H1 (cell line): ENCODE results near the gene HIPK1. TPM values are rescaled to one million over a fixed set of nuclear protein-coding genes. Genes with fewer than 3 reads are reported as not detected.

Experiments used
- CTCF ChIA-PET: fragments of 300-600 bp; sonication (Branson Sonifier 250); formaldehyde crosslinking; loops from one replicate; lab custom pipeline; 2021; ENCODE audit not compliant: partially characterized antibody; lab: Charles Lee
- POLR2A ChIA-PET: fragments of 300-600 bp; sonication (Branson Sonifier 250); formaldehyde crosslinking; loops from one replicate; lab custom pipeline; 2021; ENCODE audit warnings: inconsistent platforms; ENCODE audit not compliant: partially characterized antibody; lab: Charles Lee
- DNase-seq, 2 experiments: peaks; one replicate each; pipeline versions ENCODE4 v3.0.0 to v3.0.0-alpha.2; 2010 to 2022; ENCODE audit warnings: low spot score in 2 of 2, low read depth in 1 of 2, mixed read lengths in 1 of 2
- FAIRE-seq: peaks from 2 replicates; lab custom pipeline; 2011; peaks lifted over from hg19 to GRCh38; lab: Jason Lieb, UNC
- H2AFZ ChIP-seq: 2 replicates; pipeline ENCODE4 v1.8.1; 2012; ENCODE audit warnings: low read length, inconsistent platforms
- H2AK5ac ChIP-seq: 2 replicates; pipeline ENCODE4 v1.6.1; 2013; ENCODE audit warnings: low read depth, low read length
- H2BK120ac ChIP-seq: replicated peaks from 2 replicates; pipeline ENCODE3; 2013; ENCODE audit warnings: low read depth, low read length, inconsistent platforms
- H2BK12ac ChIP-seq: 2 replicates; pipeline ENCODE4 v1.6.1; 2013; ENCODE audit warnings: low read depth, low read length
- H2BK15ac ChIP-seq: 2 replicates; pipeline ENCODE4 v1.6.1; 2013; ENCODE audit warnings: low read length
- H2BK20ac ChIP-seq: 2 replicates; pipeline ENCODE4 v1.6.1; 2013; ENCODE audit warnings: low read length
- H2BK5ac ChIP-seq: 2 replicates; pipeline ENCODE4 v1.6.1; 2013; ENCODE audit warnings: low read depth, low read length
- H3K14ac ChIP-seq: 2 replicates; pipeline ENCODE4 v1.6.1; 2013; ENCODE audit warnings: inconsistent platforms; ENCODE audit not compliant: insufficient read length
- H3K18ac ChIP-seq: 2 replicates; pipeline ENCODE4 v1.6.1; 2013; ENCODE audit warnings: low read length; ENCODE audit errors: extremely low read depth
- H3K23ac ChIP-seq: 2 replicates; pipeline ENCODE4 v1.6.1; 2013; ENCODE audit warnings: inconsistent platforms; ENCODE audit not compliant: insufficient read length
- H3K23me2 ChIP-seq: 2 replicates; pipeline ENCODE4 v1.6.1; 2013; ENCODE audit warnings: low read depth, low read length
- H3K27ac ChIP-seq: 2 replicates; pipeline ENCODE4 v1.6.1; 2011; ENCODE audit warnings: low read depth, low read length, inconsistent platforms
- H3K27me3 ChIP-seq, 4 experiments: replicated peaks in 1 of 4; 1 replicate in 1 of 4; 2 replicates in 3 of 4; pipeline versions ENCODE4 v1.6.1 to v1.8.1; 2011 to 2013; ENCODE audit warnings: low read length in 3 of 4, mild to moderate bottlenecking in 3 of 4, inconsistent platforms in 2 of 4, mixed read lengths in 2 of 4, moderate library complexity in 1 of 4; ENCODE audit not compliant: control insufficient read depth in 3 of 4, insufficient read depth in 3 of 4; ENCODE audit errors: extremely low read depth in 1 of 4
- H3K36me3 ChIP-seq, 4 experiments: 2 replicates each; pipeline versions ENCODE4 v1.6.1 to v1.8.1; 2011 to 2013; ENCODE audit warnings: mild to moderate bottlenecking in 4 of 4, low read length in 3 of 4, moderate library complexity in 2 of 4, control low read depth in 1 of 4, inconsistent platforms in 1 of 4; ENCODE audit not compliant: insufficient read depth in 4 of 4, control insufficient read depth in 2 of 4
- H3K4ac ChIP-seq: replicated peaks from 2 replicates; pipeline ENCODE3; 2013; ENCODE audit warnings: low read length, low read depth, mixed read lengths, inconsistent platforms; ENCODE audit not compliant: insufficient read length
- H3K4me1 ChIP-seq, 4 experiments: replicated peaks in 1 of 4; 1 replicate in 1 of 4; 2 replicates in 3 of 4; pipeline versions ENCODE4 v1.6.1 to v1.8.1; 2011 to 2013; ENCODE audit warnings: low read length in 3 of 4, inconsistent platforms in 2 of 4, mixed read lengths in 1 of 4; ENCODE audit not compliant: insufficient read depth in 4 of 4, control insufficient read depth in 3 of 4
- H3K4me2 ChIP-seq, 2 experiments: 2 replicates each; pipeline versions ENCODE4 v1.6.1 to v1.8.1; 2011 to 2013; ENCODE audit warnings: low read depth in 2 of 2, low read length in 2 of 2, control low read depth in 1 of 2, inconsistent platforms in 1 of 2, mild to moderate bottlenecking in 1 of 2; ENCODE audit not compliant: insufficient read depth in 1 of 2
- H3K4me3 ChIP-seq, 4 experiments: fragments of 200-600, 300-600 bp in 1 of 4; sonication (generic), shearing (Covaris generic), sonication (Bioruptor Twin) in 1 of 4; 2 replicates each; pipeline versions ENCODE4 v1.5.1 to v1.8.1; 2011 to 2016; ENCODE audit warnings: low read length in 4 of 4, low read depth in 3 of 4, control low read depth in 2 of 4, inconsistent platforms in 2 of 4, mild to moderate bottlenecking in 2 of 4, mixed read lengths in 1 of 4, moderate library complexity in 1 of 4; ENCODE audit not compliant: insufficient read depth in 2 of 4; ENCODE audit errors: extremely low read depth in 1 of 4
- H3K56ac ChIP-seq: replicated peaks from 2 replicates; pipeline ENCODE3; 2013; ENCODE audit warnings: low read depth, mild to moderate bottlenecking, mixed read lengths, low read length, inconsistent platforms; ENCODE audit not compliant: insufficient read length
- H3K79me1 ChIP-seq: 2 replicates; pipeline ENCODE4 v1.6.1; 2013; ENCODE audit warnings: low read depth, low read length, control low read depth
- H3K79me2 ChIP-seq, 2 experiments: 2 replicates each; pipeline versions ENCODE4 v1.6.1 to v1.8.1; 2012 to 2013; ENCODE audit warnings: low read length in 2 of 2, mild to moderate bottlenecking in 2 of 2, inconsistent platforms in 1 of 2; ENCODE audit not compliant: insufficient read depth in 2 of 2, control insufficient read depth in 1 of 2
- H3K9ac ChIP-seq, 4 experiments: replicated peaks in 1 of 4; 1 replicate in 1 of 4; 2 replicates in 3 of 4; pipeline versions ENCODE4 v1.6.1 to v1.8.1; 2011 to 2013; ENCODE audit warnings: low read depth in 3 of 4, low read length in 3 of 4, control low read depth in 2 of 4, mild to moderate bottlenecking in 2 of 4, moderate library complexity in 2 of 4, inconsistent platforms in 1 of 4; ENCODE audit errors: extremely low read depth in 1 of 4
- H3K9me3 ChIP-seq, 2 experiments: 2 replicates each; pipeline versions ENCODE4 v1.6.1 to v1.8.1; 2012 to 2013; ENCODE audit warnings: mild to moderate bottlenecking in 2 of 2, moderate library complexity in 2 of 2, control low read depth in 1 of 2, inconsistent platforms in 1 of 2, low read depth in 1 of 2, low read length in 1 of 2, mixed read lengths in 1 of 2; ENCODE audit not compliant: insufficient read depth in 2 of 2
- H4K20me1 ChIP-seq, 2 experiments: replicated peaks in 1 of 2; 2 replicates each; pipeline versions ENCODE3 to v1.8.1; 2011 to 2013; ENCODE audit warnings: inconsistent platforms in 2 of 2, low read length in 2 of 2, mild to moderate bottlenecking in 1 of 2; ENCODE audit not compliant: insufficient read depth in 2 of 2, control insufficient read depth in 1 of 2
- H4K5ac ChIP-seq: 2 replicates; pipeline ENCODE4 v1.6.1; 2013; ENCODE audit warnings: low read length, low read depth, mixed read lengths, inconsistent platforms; ENCODE audit not compliant: insufficient read length
- H4K8ac ChIP-seq: 2 replicates; pipeline ENCODE4 v1.8.0; 2013; ENCODE audit warnings: mild to moderate bottlenecking, moderate library complexity, low read length, inconsistent platforms; ENCODE audit not compliant: insufficient read depth; ENCODE audit errors: extremely low read depth
- H4K91ac ChIP-seq: replicated peaks from 2 replicates; pipeline ENCODE3; 2013; ENCODE audit warnings: low read length, mixed read lengths, inconsistent platforms; ENCODE audit not compliant: insufficient read length
- BCL11A ChIP-seq, 2 experiments: IDR thresholded peaks; one replicate each; pipeline ENCODE4 v1.6.1; 2011; ENCODE audit warnings: low read depth in 2 of 2, low read length in 2 of 2, mild to moderate bottlenecking in 2 of 2
- POU5F1 ChIP-seq: IDR thresholded peaks from 2 replicates; pipeline ENCODE4 v1.6.1; 2011; ENCODE audit warnings: low read depth, mild to moderate bottlenecking, low read length, moderate library complexity
- WGBS, 2 experiments: shearing (Covaris generic) in 1 of 2; methylation state at CpG; one replicate each; pipeline versions ENCODE4 v1.1.6 to v1.1.7; 2013 to 2015; ENCODE audit warnings: low lambda C conversion rate in 2 of 2, mixed read lengths in 2 of 2, inconsistent platforms in 1 of 2, low coverage in 1 of 2, missing lambda C conversion rate in 1 of 2; ENCODE audit not compliant: insufficient replicate concordance in 2 of 2, insufficient coverage in 1 of 2, insufficient read length in 1 of 2; ENCODE audit errors: extremely low coverage in 1 of 2, missing lambda C conversion rate in 1 of 2; 5-methylcytosine and 5-hydroxymethylcytosine counted together
- polyA plus RNA-seq, 7 experiments: library from polyadenylated mRNA; depleted of rRNA in 3 of 7; stranded (reverse) in 5 of 7; unstranded in 2 of 7; fragments of >200 nt in 5 of 7; fragments of 200-250 nt in 2 of 7; gene quantifications; 1 replicate in 5 of 7; 2 replicates in 1 of 7; 4 replicates in 1 of 7; pipeline versions ENCODE4 v1.2.1 to v1.2.3, GENCODE V29; 2011 to 2013; ENCODE audit warnings: missing spikeins in 2 of 7, mixed read lengths in 2 of 7
- total RNA-seq: library from RNA; stranded (reverse); fragmentation: NEBNext Ultra II Directional; extraction: Animal tissue kit (Norgen Biotek cat#: 25700); gene quantifications from 2 replicates; pipeline ENCODE4 v1.2.1, GENCODE V29; 2021

The HIPK1 gene
- total and polyA plus RNA-seq, 2 of the 8 experiments (the other 6 are each of a cell fraction or from before 2014, with no cell fraction given): 46.2 to 64.3 TPM

- H3K14ac ChIP-seq: no peak overlapping the region
- POLR2A ChIA-PET: interaction anchor here (1.1 kb wide), 1 partner anchor 14 kb away, joined by 3 read pairs; no protein-coding TSS in a partner anchor
- H3K18ac ChIP-seq: no peak overlapping the region
- H3K4me1 ChIP-seq: no peaks in the 10 kb centered on the region
- H3K9me3 ChIP-seq: no peaks in the 10 kb centered on the region
- TF ChIP-seq POU5F1: no peak
- no peak for TF ChIP-seq BCL11A (IDR thresholded peaks at IDR 0.05; ENCODE audit: low read depth in 2 of 2, low read length in 2 of 2)
- no peaks in the 10 kb centered on the region for H3K79me2 ChIP-seq
- H4K91ac ChIP-seq: no peak overlapping the region
- no peak overlapping the region for H3K27ac ChIP-seq
- H4K8ac ChIP-seq: no peak overlapping the region
- H4K5ac ChIP-seq: no peak overlapping the region
- no peaks in the 10 kb centered on the region for H3K27me3 ChIP-seq
- no peaks in the 10 kb centered on the region for H3K79me1 ChIP-seq
- H2BK20ac ChIP-seq: no peak overlapping the region
- H3K9ac ChIP-seq: no peak overlapping the region; a peak in 1 of 7 replicates
- H2BK5ac ChIP-seq: no peak overlapping the region
- H3K36me3 ChIP-seq: peaks cover 2 to 24% (median 14%) of the 10 kb centered on the region in 4 experiments; a peak in 5 of 8 replicates
- no peak overlapping the region for H3K4me3 ChIP-seq
- no peak overlapping the region for H3K4ac ChIP-seq
- CTCF ChIA-PET: interaction anchor here (0.6 to 0.8 kb wide), 2 partner anchors 77 to 388 kb away, joined by 3 read pairs; no protein-coding TSS in a partner anchor
- no peak overlapping the region for H2BK15ac ChIP-seq
- no peak overlapping the region for H3K23ac ChIP-seq
- no peak overlapping the region for H3K4me2 ChIP-seq
- no peak overlapping the region for H2BK12ac ChIP-seq
- no peak overlapping the region for H2BK120ac ChIP-seq
- no peak overlapping the region for H2AK5ac ChIP-seq
- DNase-seq: no peak
- no peak overlapping the region for H3K56ac ChIP-seq
- no peak for FAIRE-seq
- 74% methylated on average over 6 of the region's 6 CpGs; no CpG with 5 or more reads in 1 of the 2 experiments for WGBS, 2 experiments
- H3K23me2 ChIP-seq: no peaks in the 10 kb centered on the region
- H4K20me1 ChIP-seq: no peaks in the 10 kb centered on the region
- no peak overlapping the region for H2AFZ ChIP-seq
Observed at GRCh38 chr1:113912594-113913311, 16.4 kb upstream of the HIPK1 start.
